ENCODE results near the gene LEAP2. TPM values are rescaled to one million over a fixed set of nuclear protein-coding genes. Genes with fewer than 3 reads are reported as not detected.

Gene LEAP2
- total RNA-seq, 1 experiment from 2014 or later = 1.4 TPM

DNA sequence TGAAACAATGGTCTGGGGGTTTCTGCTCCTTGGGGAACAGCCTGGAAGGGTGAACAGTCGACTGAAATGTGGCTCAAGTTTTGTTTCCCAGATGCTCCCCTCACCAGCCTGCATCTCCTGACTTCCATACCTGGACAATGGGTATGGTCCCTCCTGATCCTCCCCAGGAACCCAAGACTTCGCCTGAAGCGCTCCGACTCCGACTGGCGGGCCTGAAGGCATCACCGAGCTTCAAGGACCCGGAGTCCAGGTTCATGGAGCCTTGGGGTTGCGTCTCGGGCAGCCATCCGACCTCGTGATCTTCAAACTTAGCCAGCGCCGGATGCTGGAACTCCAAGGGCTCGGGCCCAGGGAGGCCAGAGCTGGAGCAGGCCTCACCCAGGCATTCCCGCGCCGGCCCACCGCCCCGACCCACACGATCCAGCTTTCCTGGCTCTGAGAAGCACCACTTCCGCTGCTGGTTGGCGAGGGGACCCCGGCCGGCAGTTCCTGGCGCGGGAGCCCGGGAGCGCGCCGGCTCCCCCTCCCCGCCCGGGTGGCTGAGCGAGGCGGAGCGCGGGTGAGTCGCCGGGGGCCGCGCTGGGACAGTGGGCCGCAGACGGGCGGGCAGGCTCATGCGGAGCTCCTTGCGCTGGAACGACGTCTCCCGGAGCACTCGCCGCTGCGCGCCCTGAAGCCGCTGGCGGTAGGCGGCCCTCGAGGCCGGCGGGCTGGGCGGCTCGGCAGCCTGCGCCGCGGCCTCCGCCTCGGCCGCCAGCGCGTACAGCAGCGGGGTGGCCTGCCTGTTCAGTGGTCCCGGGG, 48.2 kb upstream of the LEAP2 start:
- Histone ChIP-seq H3K4ac (ENCODE audit: low read depth, low read length) (no peak overlapping the region), H3K9me3 (ENCODE audit: control insufficient read depth, low read depth, low read length) (no peaks in the 10 kb centered on the region), H3K79me2 (ENCODE audit: insufficient read depth, low read length) (no peaks in the 10 kb centered on the region), H4K8ac (replicated peaks; ENCODE audit: insufficient read length, low read depth, low read length) (no peak overlapping the region), H3T11ph (ENCODE audit: low read length) (no peak overlapping the region), H3K23ac (ENCODE audit: insufficient read length, low read depth, low read length) (no peak overlapping the region), H2BK5ac (ENCODE audit: insufficient read length, low read length) (no peak overlapping the region), H3K18ac (ENCODE audit: insufficient read length, low read depth, low read length) (peak overlapping the region; percentile 56), H2BK15ac (ENCODE audit: low read depth, low read length) (no peak overlapping the region), H3K14ac (ENCODE audit: insufficient read depth, low read length) (peak overlapping the region; percentile 80; the same call in 1 of the 2 replicates), H2BK120ac (ENCODE audit: low read depth, low read length, poor library complexity, severe bottlenecking) (no peak overlapping the region), H3K9ac (ENCODE audit: extremely low read depth, insufficient read length, low read length) (no peak overlapping the region), H2AK5ac (ENCODE audit: insufficient read length, low read length) (no peak overlapping the region), H3K56ac (ENCODE audit: insufficient read length, low read depth, low read length) (no peak overlapping the region), H4K91ac (ENCODE audit: insufficient read length, low read depth, low read length) (no peak overlapping the region), H4K5ac (ENCODE audit: insufficient read length, low read depth, low read length) (no peak overlapping the region), H2BK12ac (ENCODE audit: insufficient read length, low read depth, low read length) (no peak overlapping the region), H4K20me1 (ENCODE audit: control insufficient read depth, insufficient read depth, insufficient read length) (no peaks in the 10 kb centered on the region), H3K79me1 (ENCODE audit: insufficient read depth, low read depth, low read length, poor library complexity, severe bottlenecking) (no peaks in the 10 kb centered on the region), H3K23me2 (ENCODE audit: insufficient read length, low read depth, low read length, poor library complexity, severe bottlenecking) (peaks cover 21% of the 10 kb centered on the region), H2BK20ac (ENCODE audit: low read depth, low read length, poor library complexity, severe bottlenecking) (no peak overlapping the region), H3K4me1 (ENCODE audit: insufficient read depth, low read length) (peaks cover 3% of the 10 kb centered on the region), H3K27me3 (ENCODE audit: insufficient read depth, low read length) (peaks cover 25% of the 10 kb centered on the region; the same call in 1 of the 2 replicates), H2AFZ (ENCODE audit: low read length) (no peak overlapping the region), H3K27ac (ENCODE audit: insufficient read length, low read depth, low read length) (no peak overlapping the region), H3K4me2 (ENCODE audit: insufficient read depth, insufficient read length, low read length) (peak overlapping the region; percentile 18)
- peaks cover 73% of the 10 kb centered on the region for H3K27me3 Mint-ChIP-seq (ENCODE audit: low read depth)
- H3K4me3 Mint-ChIP-seq = peak overlapping the region; percentile 44 to 67
- peaks cover 8 to 17% of the 10 kb centered on the region in 2 experiments for H3K4me1 Mint-ChIP-seq
- H3K27ac Mint-ChIP-seq = no peak overlapping the region
- no CpG with 5 or more reads among the region's 71 CpGs for WGBS (ENCODE audit: extremely low coverage, insufficient read length, low lambda C conversion rate)
- H3K36me3 Mint-ChIP-seq (ENCODE audit: insufficient read depth in 1 of 3, low read depth in 3 of 3) = peaks cover 3 to 6% (median 4%) of the 10 kb centered on the region in 3 experiments; a peak in 6 of 7 replicates
- no peaks in the 10 kb centered on the region; a peak in 1 of 5 replicates for H3K9me3 Mint-ChIP-seq
- DNase-seq = peak; percentile 61
- no peak for TF ChIP-seq CTCF (conservative IDR thresholded peaks at IDR 0.05)

Measured in H9 (cell line).